GM19238 (cell line): ENCODE results near the gene DGKB.

Experiments used
- DNase-seq: peaks from one replicate; pipeline ENCODE4 v3.0.0; 2011; ENCODE audit warnings: low spot score; ENCODE audit not compliant: insufficient read length

Gene DGKB

GRCh38 chr7:14825912-14826311 lies 76.6 kb downstream of the DGKB start:
- DNase-seq: no peak

- DNase-seq: no peak
Observed at GRCh38 chr7:14822481-14822854, 80.1 kb downstream of the DGKB start.

- DNase-seq: no peak
Observed at GRCh38 chr7:14821757-14822480, 80.6 kb downstream of the DGKB start.

- no peak for DNase-seq
Observed at GRCh38 chr7:14818871-14819270, 83.7 kb downstream of the DGKB start.

GRCh38 chr7:14817829-14818614 lies 84.5 kb downstream of the DGKB start:
- no peak for DNase-seq

- no peak for DNase-seq
Observed at GRCh38 chr7:14807507-14807906, 95.0 kb downstream of the DGKB start.

- no peak for DNase-seq
Observed at GRCh38 chr7:14806891-14807290, 95.7 kb downstream of the DGKB start.

- DNase-seq: no peak
Observed at GRCh38 chr7:14805105-14805719, 97.3 kb downstream of the DGKB start.

GRCh38 chr7:14800664-14801063 lies 101.9 kb downstream of the DGKB start:
- no peak for DNase-seq

GRCh38 chr7:14793151-14793550 lies 109.4 kb downstream of the DGKB start:
- no peak for DNase-seq

GRCh38 chr7:14787551-14787950 lies 115.0 kb downstream of the DGKB start:
- no peak for DNase-seq

GRCh38 chr7:14786314-14786895 lies 116.1 kb downstream of the DGKB start:
- no peak for DNase-seq

GRCh38 chr7:14777806-14778205 lies 124.7 kb downstream of the DGKB start:
- no peak for DNase-seq

GRCh38 chr7:14776266-14776665 lies 126.3 kb downstream of the DGKB start:
- no peak for DNase-seq

GRCh38 chr7:14773729-14774271 lies 128.8 kb downstream of the DGKB start:
- no peak for DNase-seq

GRCh38 chr7:14770614-14771013 lies 131.9 kb downstream of the DGKB start:
- no peak for DNase-seq

GRCh38 chr7:14769261-14769660 lies 133.3 kb downstream of the DGKB start:
- DNase-seq: no peak

GRCh38 chr7:14767716-14768425 lies 134.7 kb downstream of the DGKB start:
- no peak for DNase-seq

GRCh38 chr7:14766747-14767146 lies 135.8 kb downstream of the DGKB start:
- no peak for DNase-seq

GRCh38 chr7:14765731-14766130 lies 136.8 kb downstream of the DGKB start:
- no peak for DNase-seq

GRCh38 chr7:14762561-14762960 lies 140.0 kb downstream of the DGKB start:
- DNase-seq: no peak
